PC-3 (cell line): ENCODE data around the gene TRDN. TPM values are rescaled to one million over a fixed set of nuclear protein-coding genes. Genes with fewer than 3 reads are reported as not detected.

Experiments used
- ATAC-seq: fragments of 200-7000 bp; cut with Tn5 transposase; 2 replicates; pipeline ENCODE4 v1.9.1; 2020; ENCODE audit warnings: mild to moderate bottlenecking, moderate library complexity
- BruUV-seq: library from RNA; stranded (reverse); fragments of 400-500 nt; replicated peaks from 2 replicates; lab custom pipeline; 2021; lab: Mats Ljungman, UMichigan
- CTCF ChIA-PET: fragments of 300-600 bp; sonication (Branson Sonifier 250); formaldehyde crosslinking; loops from one replicate; lab custom pipeline; 2022; ENCODE audit warnings: antibody characterized with exemption; lab: Charles Lee
- POLR2A ChIA-PET: fragments of 300-600 bp; sonication (Branson Sonifier 250); formaldehyde crosslinking; loops from one replicate; lab custom pipeline; 2022; ENCODE audit warnings: antibody characterized with exemption; ENCODE audit not compliant: unreplicated experiment; lab: Charles Lee
- DNase-seq: peaks from one replicate; pipeline ENCODE4 v3.0.0-alpha.2; 2015
- H2AFZ ChIP-seq: fragments of 300-600 bp; sonication (generic); 2 replicates; pipeline ENCODE4 v1.6.0; 2016; ENCODE audit warnings: antibody characterized with exemption, low read length
- H3F3A ChIP-seq: fragments of 300-600 bp; sonication (generic); one replicate; pipeline ENCODE4 v1.6.0; 2017; ENCODE audit warnings: antibody characterized with exemption, low read length, control low read depth, mild to moderate bottlenecking; ENCODE audit not compliant: unreplicated experiment
- H3K27ac ChIP-seq: fragments of 300-600 bp; sonication (generic); 2 replicates; pipeline ENCODE4 v1.5.1; 2016; ENCODE audit warnings: mild to moderate bottlenecking, low read length
- H3K27me3 ChIP-seq: fragments of 300-600 bp; sonication (generic); 2 replicates; pipeline ENCODE4 v1.6.1; 2016; ENCODE audit warnings: low read length, mixed read lengths
- H3K36me3 ChIP-seq: fragments of 300-600 bp; sonication (generic); 2 replicates; pipeline ENCODE4 v1.6.1; 2016; ENCODE audit warnings: low read depth, mixed run types, low read length, mixed read lengths
- H3K4me1 ChIP-seq: fragments of 300-600 bp; sonication (generic); 2 replicates; pipeline ENCODE4 v1.5.1; 2016; ENCODE audit warnings: low read length; ENCODE audit not compliant: insufficient read depth
- H3K4me2 ChIP-seq: fragments of 300-600 bp; sonication (generic); 2 replicates; pipeline ENCODE4 v1.6.0; 2016; ENCODE audit warnings: low read length
- H3K4me3 ChIP-seq: fragments of 300-600 bp; sonication (generic); 2 replicates; pipeline ENCODE4 v1.5.1; 2016; ENCODE audit warnings: mild to moderate bottlenecking, low read length, mixed read lengths
- H3K79me2 ChIP-seq: fragments of 300-600 bp; sonication (generic); 2 replicates; pipeline ENCODE4 v1.6.1; 2017; ENCODE audit warnings: low read length, mixed read lengths
- H3K9ac ChIP-seq: fragments of 300-600 bp; sonication (generic); 2 replicates; pipeline ENCODE4 v1.6.0; 2016; ENCODE audit warnings: mild to moderate bottlenecking, low read length
- H3K9me2 ChIP-seq: fragments of 300-600 bp; sonication (generic); replicated peaks from 2 replicates; pipeline ENCODE4 v1.6.1; 2016; ENCODE audit warnings: mixed run types, low read length, mixed read lengths
- H3K9me3 ChIP-seq: fragments of 300-600 bp; sonication (generic); 2 replicates; pipeline ENCODE4 v1.6.1; 2016; ENCODE audit warnings: low read length, mixed read lengths
- H4K20me1 ChIP-seq: fragments of 300-600 bp; sonication (generic); 2 replicates; pipeline ENCODE4 v1.6.1; 2016; ENCODE audit warnings: low read length, mixed read lengths
- CTCF ChIP-seq: fragments of 300-600 bp; sonication (generic); conservative IDR thresholded peaks from 2 replicates; pipeline ENCODE4 v1.5.1; 2017; ENCODE audit warnings: antibody characterized with exemption, low read depth, mild to moderate bottlenecking, low read length
- EZH2 ChIP-seq: fragments of 300-600 bp; sonication (generic); IDR thresholded peaks from one replicate; pipeline ENCODE4 v1.6.1; 2017; ENCODE audit warnings: antibody characterized with exemption, mild to moderate bottlenecking, low read length; ENCODE audit not compliant: unreplicated experiment
- EZH2phosphoT487 ChIP-seq: fragments of 300-600 bp; sonication (generic); IDR thresholded peaks from 2 replicates; pipeline ENCODE4 v1.6.1; 2018; ENCODE audit warnings: mild to moderate bottlenecking, antibody characterized with exemption, low read length, borderline replicate concordance
- intact Hi-C: fragments of 100-400 bp; cut with micrococcal nuclease; formaldehyde crosslinking; loops from 2 replicates; pipeline ENCODE4 v1.9.0; 2023
- total RNA-seq: library from RNA; depleted of rRNA; stranded (reverse); fragments of >200 nt; gene quantifications from 2 replicates; pipeline ENCODE4 v1.2.3, GENCODE V29; 2014

The TRDN gene
- total RNA-seq, 1 experiment from 2014 or later = not detected

DNA sequence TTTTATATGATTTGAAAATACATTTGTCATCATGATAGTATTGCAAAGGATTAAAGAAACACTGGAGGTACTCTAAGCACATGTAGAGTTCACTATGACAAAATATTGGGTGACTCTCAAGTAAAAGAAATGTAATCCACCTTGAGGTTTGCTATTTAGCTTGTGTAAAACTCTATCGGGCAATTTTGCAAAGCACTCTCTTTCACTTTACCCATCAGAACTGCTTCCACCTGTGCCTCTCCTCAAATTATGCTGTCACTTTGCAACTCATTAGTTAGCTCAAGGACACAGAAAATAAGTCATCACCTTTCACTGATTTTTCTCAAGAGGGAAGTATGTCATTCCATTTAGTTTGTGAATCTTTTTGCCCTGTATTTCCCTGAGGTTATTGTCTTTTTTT, 14.0 kb downstream of the TRDN start:
- no peaks in the 10 kb centered on the region for H3K4me1 ChIP-seq
- no peaks in the 10 kb centered on the region for H3K9me3 ChIP-seq
- H3K36me3 ChIP-seq = no peaks in the 10 kb centered on the region
- no peak overlapping the region for H2AFZ ChIP-seq
- DNase-seq = no peak
- H3K27me3 ChIP-seq = no peaks in the 10 kb centered on the region
- H3K9ac ChIP-seq = no peak overlapping the region
- BruUV-seq = no TSS peak
- CTCF ChIA-PET = no interaction called here
- ATAC-seq = no peak
- TF ChIP-seq EZH2phosphoT487 (no peak), EZH2 (no peak), CTCF (no peak)
- intact Hi-C loops = no loop called here
- POLR2A ChIA-PET = no interaction called here
- no peaks in the 10 kb centered on the region for H3K79me2 ChIP-seq
- no peaks in the 10 kb centered on the region for H4K20me1 ChIP-seq
- H3K4me2 ChIP-seq = no peak overlapping the region
- no peaks in the 10 kb centered on the region for H3K9me2 ChIP-seq
- H3K4me3 ChIP-seq = no peak overlapping the region
- H3K27ac ChIP-seq = no peak overlapping the region
- no peaks in the 10 kb centered on the region for H3F3A ChIP-seq

- no TSS peak for BruUV-seq
- no peak for TF ChIP-seq EZH2phosphoT487
- TF ChIP-seq CTCF = no peak
- no peak for TF ChIP-seq EZH2
- Histone ChIP-seq H4K20me1 (no peaks in the 10 kb centered on the region), H3K9ac (no peak overlapping the region), H3F3A (no peaks in the 10 kb centered on the region), H3K27ac (no peak overlapping the region), H3K27me3 (no peaks in the 10 kb centered on the region), H3K36me3 (no peaks in the 10 kb centered on the region), H3K4me1 (no peaks in the 10 kb centered on the region), H3K9me3 (no peaks in the 10 kb centered on the region), H3K4me2 (no peak overlapping the region), H3K9me2 (no peaks in the 10 kb centered on the region), H3K4me3 (no peak overlapping the region), H2AFZ (no peak overlapping the region), H3K79me2 (no peaks in the 10 kb centered on the region)
- ChIA-PET CTCF (no interaction called here), POLR2A (no interaction called here)
- no peak for DNase-seq
- intact Hi-C loops = no loop called here
- ATAC-seq = no peak
Observed at GRCh38 chr6:123619156-123619555, 17.6 kb downstream of the TRDN start.

GRCh38 chr6:123616942-123617341, 19.8 kb downstream of the TRDN start:
- TF ChIP-seq EZH2phosphoT487 (no peak), CTCF (no peak), EZH2 (no peak)
- BruUV-seq = no TSS peak
- intact Hi-C loops = no loop called here
- Histone ChIP-seq H3K36me3 (no peaks in the 10 kb centered on the region), H3K4me1 (no peaks in the 10 kb centered on the region), H3K27ac (no peak overlapping the region), H3K9ac (no peak overlapping the region), H3K79me2 (no peaks in the 10 kb centered on the region), H3K9me3 (no peaks in the 10 kb centered on the region), H2AFZ (no peak overlapping the region), H3K4me2 (no peak overlapping the region), H3K27me3 (no peaks in the 10 kb centered on the region), H3F3A (no peaks in the 10 kb centered on the region), H4K20me1 (no peaks in the 10 kb centered on the region), H3K9me2 (no peaks in the 10 kb centered on the region), H3K4me3 (no peak overlapping the region)
- POLR2A ChIA-PET = no interaction called here
- CTCF ChIA-PET = no interaction called here
- DNase-seq = no peak
- no peak for ATAC-seq
